Keratinocyte (primary cell): ENCODE data around the gene ERC1. TPM values are rescaled to one million over a fixed set of nuclear protein-coding genes. Genes with fewer than 3 reads are reported as not detected.

ENCODE experiments used
- DNase-seq: peaks from one replicate; pipeline ENCODE4 v3.0.0-alpha.2; 2011; ENCODE audit warnings: low read depth, missing footprints, low spot score
- FAIRE-seq: peaks from 2 replicates; lab custom pipeline; 2011; peaks lifted over from hg19 to GRCh38; lab: Jason Lieb, UNC
- H2AFZ ChIP-seq: 2 replicates; pipeline ENCODE4 v1.6.0; 2012; ENCODE audit warnings: low read length, control low read depth, inconsistent platforms; ENCODE audit not compliant: control insufficient read depth
- H3K27ac ChIP-seq: 2 replicates; pipeline ENCODE4 v1.5.1; 2011; ENCODE audit warnings: low read length; ENCODE audit not compliant: control insufficient read depth, insufficient read depth
- H3K27me3 ChIP-seq: 3 replicates; pipeline ENCODE4 v1.6.0; 2011; ENCODE audit warnings: low read length; ENCODE audit not compliant: control insufficient read depth, insufficient read depth; ENCODE audit errors: extremely low read depth
- H3K36me3 ChIP-seq, 2 experiments: 2 replicates in 1 of 2; 3 replicates in 1 of 2; pipeline ENCODE4 v1.5.1; 2011; ENCODE audit warnings: low read length in 2 of 2, mild to moderate bottlenecking in 1 of 2; ENCODE audit not compliant: control insufficient read depth in 2 of 2, insufficient read depth in 2 of 2; ENCODE audit errors: extremely low read depth in 1 of 2
- H3K4me1 ChIP-seq: 3 replicates; pipeline ENCODE4 v1.5.1; 2011; ENCODE audit warnings: low read length; ENCODE audit not compliant: control insufficient read depth, insufficient read depth; ENCODE audit errors: extremely low read depth
- H3K4me2 ChIP-seq: 3 replicates; pipeline ENCODE4 v1.6.0; 2011; ENCODE audit warnings: low read depth, low read length; ENCODE audit not compliant: control insufficient read depth, insufficient read depth; ENCODE audit errors: extremely low read depth
- H3K4me3 ChIP-seq, 3 experiments: fragments of 200-600 bp in 1 of 3; sonication (generic) in 1 of 3; 2 replicates in 2 of 3; 3 replicates in 1 of 3; pipeline ENCODE4 v1.5.1; 2011 to 2016; ENCODE audit warnings: low read length in 3 of 3, mild to moderate bottlenecking in 3 of 3, control low read depth in 2 of 3, inconsistent platforms in 1 of 3, low read depth in 1 of 3, mixed read lengths in 1 of 3, mixed run types in 1 of 3, moderate library complexity in 1 of 3; ENCODE audit not compliant: control insufficient read depth in 2 of 3, insufficient read depth in 2 of 3; ENCODE audit errors: extremely low read depth in 1 of 3
- H3K79me2 ChIP-seq: 2 replicates; pipeline ENCODE4 v1.6.0; 2012; ENCODE audit warnings: low read length; ENCODE audit not compliant: control insufficient read depth, insufficient read depth
- H3K9ac ChIP-seq: 3 replicates; pipeline ENCODE4 v1.6.0; 2011; ENCODE audit warnings: low read length; ENCODE audit not compliant: control insufficient read depth, insufficient read depth; ENCODE audit errors: extremely low read depth
- H3K9me1 ChIP-seq: 3 replicates; pipeline ENCODE4 v1.6.0; 2011; ENCODE audit warnings: low read length; ENCODE audit not compliant: control insufficient read depth, insufficient read depth; ENCODE audit errors: extremely low read depth
- H3K9me3 ChIP-seq: 2 replicates; pipeline ENCODE4 v1.5.1; 2012; ENCODE audit warnings: low read depth, low read length; ENCODE audit not compliant: control insufficient read depth
- H4K20me1 ChIP-seq: 3 replicates; pipeline ENCODE4 v1.6.0; 2011; ENCODE audit warnings: low read length; ENCODE audit not compliant: control insufficient read depth, insufficient read depth; ENCODE audit errors: extremely low read depth
- CTCF ChIP-seq, 3 experiments: IDR thresholded peaks in 1 of 3; conservative IDR thresholded peaks in 1 of 3; optimal IDR thresholded peaks in 1 of 3; 2 replicates in 2 of 3; 3 replicates in 1 of 3; pipeline versions ENCODE3 to v1.5.1; 2011; ENCODE audit warnings: low read length in 3 of 3, mild to moderate bottlenecking in 3 of 3, moderate library complexity in 2 of 3, control low read depth in 1 of 3, inconsistent platforms in 1 of 3; ENCODE audit not compliant: insufficient read depth in 2 of 3; ENCODE audit errors: extremely low read depth in 1 of 3
- EZH2 ChIP-seq: IDR thresholded peaks from one replicate; pipeline ENCODE4 v1.6.1; 2012; ENCODE audit warnings: inconsistent platforms, mild to moderate bottlenecking, low read length, moderate library complexity
- dilution Hi-C: fragments of 300-500 bp; cut with MboI; formaldehyde crosslinking; loops from one replicate; pipeline ENCODE4 v1.7.0; 2020; ENCODE audit warnings: low sequenced_read_pairs; ENCODE audit not compliant: extremely low pct_ligation_motif_present
- polyA plus RNA-seq, 5 experiments: library from polyadenylated mRNA; depleted of rRNA in 3 of 5; stranded (reverse) in 3 of 5; stranded (forward) in 1 of 5; unstranded in 1 of 5; fragments of >200 nt; gene quantifications; 1 replicate in 1 of 5; 2 replicates in 3 of 5; 3 replicates in 1 of 5; pipeline versions ENCODE4 v1.2.1 to v1.2.3, GENCODE V29; 2011 to 2012; ENCODE audit warnings: missing spikeins in 2 of 5, low read depth in 1 of 5, low replicate concordance in 1 of 5

ERC1 gene
- polyA plus RNA-seq, 1 donor (not counting 4 experiments of a cell fraction or from before 2014, with no cell fraction given), result 16.1 TPM

GRCh38 chr12:1078002-1078401, 87.0 kb downstream of the ERC1 start:
- H3K9ac ChIP-seq, result no peak overlapping the region
- peaks cover 33% of the 10 kb centered on the region for H3K79me2 ChIP-seq
- H3K36me3 ChIP-seq, result peaks cover 0 to 2% of the 10 kb centered on the region in 2 experiments
- FAIRE-seq (no peak), DNase-seq (no peak)
- no peaks in the 10 kb centered on the region for H3K4me1 ChIP-seq
- no peaks in the 10 kb centered on the region for H3K9me1 ChIP-seq
- dilution Hi-C loops, result loop anchor here (10.0 kb wide), 1 partner anchor 133 kb away; the partner anchor contains the start of gene RAD52
- H2AFZ ChIP-seq, result no peak overlapping the region
- H4K20me1 ChIP-seq, result no peaks in the 10 kb centered on the region
- H3K27ac ChIP-seq, result no peak overlapping the region
- no peaks in the 10 kb centered on the region for H3K9me3 ChIP-seq
- no peak overlapping the region for H3K4me2 ChIP-seq
- TF ChIP-seq EZH2, result no peak
- TF ChIP-seq CTCF (optimal IDR thresholded peaks at IDR 0.05 in 1 of 3, IDR thresholded peaks at IDR 0.05 in 1 of 3, conservative IDR thresholded peaks at IDR 0.05 in 1 of 3; ENCODE audit: extremely low read depth in 1 of 3, insufficient read depth in 2 of 3, low read length in 3 of 3), result no peak
- H3K27me3 ChIP-seq, result no peaks in the 10 kb centered on the region
- no peak overlapping the region for H3K4me3 ChIP-seq

- no peak overlapping the region for H2AFZ ChIP-seq
- dilution Hi-C loops, result no loop called here
- no peak overlapping the region for H3K4me3 ChIP-seq
- peaks cover 28% of the 10 kb centered on the region for H3K79me2 ChIP-seq
- no peak overlapping the region for H3K27ac ChIP-seq
- no peaks in the 10 kb centered on the region for H3K9me1 ChIP-seq
- H3K9me3 ChIP-seq, result no peaks in the 10 kb centered on the region
- no peaks in the 10 kb centered on the region for H3K27me3 ChIP-seq
- no peaks in the 10 kb centered on the region for H3K4me1 ChIP-seq
- H4K20me1 ChIP-seq, result peaks cover 3% of the 10 kb centered on the region
- H3K4me2 ChIP-seq, result no peak overlapping the region
- no peak for TF ChIP-seq CTCF (optimal IDR thresholded peaks at IDR 0.05 in 1 of 3, IDR thresholded peaks at IDR 0.05 in 1 of 3, conservative IDR thresholded peaks at IDR 0.05 in 1 of 3; ENCODE audit: extremely low read depth in 1 of 3, insufficient read depth in 2 of 3, low read length in 3 of 3)
- TF ChIP-seq EZH2, result no peak
- H3K9ac ChIP-seq, result no peak overlapping the region
- DNase-seq, result no peak
- peaks cover 0 to 5% of the 10 kb centered on the region in 2 experiments for H3K36me3 ChIP-seq
- FAIRE-seq, result no peak
These were observed 89.6 kb downstream of the ERC1 start for GRCh38 chr12:1080520-1081223.
